NB4 (cell line): Measurements from ENCODE around the gene PYGM.

Source experiments
- CTCF ChIP-seq: IDR thresholded peaks from one replicate; pipeline ENCODE4 v1.5.1; 2012; ENCODE audit warnings: low read depth, low read length
- MYC ChIP-seq: IDR thresholded peaks from 2 replicates; pipeline ENCODE4 v1.6.1; 2011; ENCODE audit warnings: low read depth, low read length
- POLR2A ChIP-seq: IDR thresholded peaks from 2 replicates; pipeline ENCODE4 v1.6.1; 2011; ENCODE audit warnings: mild to moderate bottlenecking; ENCODE audit not compliant: insufficient read length; ENCODE audit errors: extremely low read depth

GRCh38 chr11:64777449-64778222 is 17.9 kb upstream of the PYGM start:
- TF ChIP-seq CTCF (no peak), POLR2A (no peak), MYC (peak; percentile 39; the same call in 1 of the 2 replicates)
